NCI-H82 (cell line): ENCODE data around the gene CFC1.
"Not testable (repeated sequence)": the region's sequence is repeated elsewhere in the genome, so short reads cannot be mapped to it uniquely, and the experiment has no call there.

Source experiments
- DNase-seq: peaks from one replicate; lab custom pipeline; 2025; lab: John Stamatoyannopoulos, UW

Gene CFC1

DNA sequence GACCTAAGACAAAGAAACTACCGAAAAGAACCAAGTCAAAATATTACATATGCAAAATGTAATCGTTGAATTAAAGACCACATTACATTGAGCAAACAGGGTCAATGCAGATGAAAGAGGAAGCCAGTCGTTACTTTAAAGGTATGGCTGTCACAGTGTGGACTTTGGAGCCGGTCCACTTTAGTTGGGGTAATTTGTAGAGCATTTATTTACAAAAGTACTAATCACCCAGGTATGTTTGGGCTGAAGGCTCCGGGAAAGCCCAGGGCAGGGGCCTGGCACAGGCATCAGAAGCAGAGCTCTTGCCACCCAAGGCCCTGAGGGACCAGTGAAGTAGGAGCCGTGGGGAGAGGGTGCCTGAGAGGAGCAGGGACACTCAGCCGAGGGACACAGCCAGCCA lies 15.8 kb downstream of the CFC1 start:
- DNase-seq = not testable (repeated sequence)

DNA sequence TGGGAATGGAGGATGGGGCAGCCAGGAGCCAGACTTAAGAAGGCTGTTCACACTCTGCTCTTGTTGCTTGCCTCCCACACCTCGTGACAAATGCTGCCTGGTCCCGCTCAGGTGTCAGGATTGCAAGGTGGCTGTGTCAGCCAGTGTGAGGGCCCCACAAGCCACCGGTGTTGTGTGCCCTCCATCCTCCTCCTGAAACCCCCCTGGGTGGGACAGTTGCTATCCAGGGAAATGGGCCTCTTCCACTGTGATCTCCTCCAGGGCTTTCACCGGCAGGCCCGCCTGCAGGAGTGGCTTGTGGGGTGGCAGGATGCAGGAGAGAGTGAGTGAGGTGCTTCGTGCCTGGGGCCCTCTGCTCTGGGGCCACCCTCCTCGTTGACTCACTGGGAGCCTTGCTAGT lies 16.4 kb downstream of the CFC1 start:
- DNase-seq = not testable (repeated sequence)

DNA sequence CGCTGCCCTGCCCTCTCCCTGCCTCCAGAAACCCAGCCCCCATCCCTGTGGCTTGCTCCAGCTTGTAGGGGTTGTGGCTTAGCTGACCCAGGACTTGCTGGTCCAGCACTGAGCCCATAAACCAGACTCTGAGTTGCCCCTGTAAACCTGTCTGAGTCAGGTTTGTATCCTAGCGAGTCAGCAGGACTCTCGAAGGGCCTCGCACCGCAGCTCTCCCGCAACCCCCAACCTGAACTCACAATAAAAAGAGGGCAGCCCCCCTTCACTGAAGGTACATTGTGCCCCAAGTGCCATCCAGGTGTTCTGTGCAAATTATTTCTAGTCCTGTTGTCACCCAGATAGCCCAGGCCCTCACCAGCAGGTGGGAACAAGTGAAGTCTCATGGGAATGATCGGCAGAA lies 17.9 kb downstream of the CFC1 start:
- not testable (repeated sequence) for DNase-seq

DNA sequence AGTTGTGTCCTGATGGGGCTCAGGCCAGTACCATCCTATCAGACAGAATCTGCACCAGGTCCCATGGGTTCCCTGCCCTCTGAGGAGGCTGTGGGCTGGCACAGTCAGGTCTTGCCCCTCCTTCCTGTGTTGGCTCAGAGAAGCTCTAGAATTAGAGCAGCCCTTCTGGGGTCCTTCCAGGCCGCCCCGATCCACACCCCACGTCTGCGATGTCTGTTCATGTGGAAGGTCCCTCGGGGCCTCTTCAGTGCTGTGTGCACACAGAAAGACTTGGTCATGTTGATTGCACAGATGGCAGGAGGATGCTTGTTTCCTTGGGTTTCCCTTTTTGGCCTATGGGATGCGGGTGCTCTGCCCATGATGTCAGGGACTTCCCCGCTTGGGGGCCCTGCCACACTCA lies 20.3 kb downstream of the CFC1 start:
- not testable (repeated sequence) for DNase-seq

DNA sequence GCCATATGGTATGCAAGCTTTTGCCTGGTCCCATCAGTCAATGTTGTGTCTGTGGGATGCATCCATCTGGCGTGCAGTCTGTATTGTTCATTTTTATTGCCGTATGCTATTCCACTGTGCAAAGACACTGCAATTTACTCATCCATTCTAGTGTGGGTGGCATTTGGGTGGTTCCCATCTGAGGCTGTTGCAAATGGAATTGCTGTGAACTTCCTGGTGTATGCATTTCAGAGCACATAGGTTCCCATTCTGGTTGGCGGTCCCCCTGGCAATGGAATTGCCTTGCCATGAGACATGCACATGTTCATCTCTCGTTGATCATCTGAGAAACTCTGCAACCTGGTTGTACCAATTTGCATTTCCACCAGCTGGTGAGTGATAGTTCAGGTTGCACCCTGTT lies 21.8 kb downstream of the CFC1 start:
- not testable (repeated sequence) for DNase-seq

DNA sequence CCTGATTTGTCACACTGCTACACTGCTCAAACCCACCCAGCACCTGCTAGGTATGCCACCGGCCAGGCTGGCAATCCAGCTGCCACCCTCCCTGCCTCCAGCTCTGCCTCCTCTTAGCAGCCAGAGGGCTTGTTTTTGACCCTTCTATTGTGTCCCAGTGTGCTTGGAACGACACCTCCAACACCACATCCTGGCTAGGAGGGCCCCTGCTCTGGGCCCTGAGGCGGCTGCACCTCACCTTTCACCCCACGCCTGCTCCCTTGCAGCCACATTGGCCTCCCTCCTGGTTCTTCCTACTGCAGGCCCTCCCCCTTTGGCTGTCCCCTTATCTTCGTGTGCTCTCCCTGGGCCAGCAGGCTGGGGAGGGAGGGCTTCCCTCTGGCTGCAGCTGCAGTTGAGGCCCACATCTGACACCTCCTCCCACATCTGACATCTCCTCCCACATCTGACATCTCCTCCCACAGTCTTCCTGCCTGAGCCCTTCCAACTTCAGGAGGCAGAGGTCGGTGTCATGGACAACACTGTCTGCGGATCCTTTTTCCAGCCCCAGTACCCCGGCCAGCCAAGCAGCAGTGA lies 23.1 kb downstream of the CFC1 start:
- not testable (repeated sequence) for DNase-seq

DNA sequence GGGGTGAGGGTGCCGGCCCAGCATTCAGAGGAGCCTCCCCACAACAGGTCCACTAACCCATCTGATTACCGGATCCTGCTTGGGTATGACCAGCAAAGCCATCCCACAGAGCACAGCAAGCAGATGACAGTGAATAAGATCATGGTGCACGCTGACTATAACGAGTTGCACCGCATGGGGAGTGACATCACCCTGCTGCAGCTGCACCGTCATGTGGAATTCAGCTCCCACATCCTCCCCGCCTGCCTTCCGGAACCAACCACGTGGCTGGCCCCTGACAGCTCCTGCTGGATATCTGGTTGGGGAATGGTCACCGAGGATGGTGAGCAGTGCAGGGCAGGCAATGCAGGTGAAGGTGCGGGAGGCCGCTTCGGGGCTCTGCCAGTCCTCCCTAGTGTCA lies 25.1 kb downstream of the CFC1 start:
- DNase-seq = not testable (repeated sequence)

DNA sequence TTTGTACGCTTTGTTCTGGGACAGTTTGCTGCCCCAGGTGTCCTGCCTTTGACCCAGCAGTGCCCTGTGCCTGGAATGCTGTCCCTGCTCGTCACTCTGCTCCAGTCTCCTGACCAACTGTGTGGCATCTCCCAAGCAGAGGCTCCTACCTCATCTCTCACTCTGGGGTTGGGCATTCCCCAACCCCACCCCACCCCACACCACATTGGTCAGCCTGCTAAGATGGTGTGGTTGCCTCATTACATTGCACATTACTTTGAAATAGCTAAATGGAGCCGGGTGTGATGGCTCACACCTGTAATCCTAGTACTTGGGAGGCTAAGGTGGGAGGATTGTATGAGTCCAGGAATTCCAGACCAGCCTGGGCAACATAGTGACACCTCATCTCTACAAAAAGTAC lies 27.4 kb downstream of the CFC1 start:
- DNase-seq = not testable (repeated sequence)

DNA sequence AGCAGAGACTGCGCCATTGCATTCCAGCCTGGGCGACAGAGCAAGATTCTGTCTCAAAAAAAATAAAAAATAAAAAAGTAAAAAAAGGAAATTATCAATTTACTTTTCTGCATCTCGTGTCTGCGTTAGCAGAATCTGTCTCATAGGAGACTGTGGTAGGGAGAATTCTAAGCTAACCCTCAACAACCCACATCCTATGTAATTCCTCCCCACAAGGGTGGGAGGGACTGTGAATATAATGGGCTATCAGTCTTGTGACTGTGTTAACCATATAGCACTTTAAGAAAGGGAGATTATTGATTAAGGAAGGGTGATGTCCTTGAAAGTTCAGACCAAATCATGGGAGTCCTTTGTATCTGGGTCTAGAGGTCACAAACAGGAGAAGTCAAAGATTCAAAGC lies 33.2 kb downstream of the CFC1 start:
- DNase-seq = not testable (repeated sequence)

DNA sequence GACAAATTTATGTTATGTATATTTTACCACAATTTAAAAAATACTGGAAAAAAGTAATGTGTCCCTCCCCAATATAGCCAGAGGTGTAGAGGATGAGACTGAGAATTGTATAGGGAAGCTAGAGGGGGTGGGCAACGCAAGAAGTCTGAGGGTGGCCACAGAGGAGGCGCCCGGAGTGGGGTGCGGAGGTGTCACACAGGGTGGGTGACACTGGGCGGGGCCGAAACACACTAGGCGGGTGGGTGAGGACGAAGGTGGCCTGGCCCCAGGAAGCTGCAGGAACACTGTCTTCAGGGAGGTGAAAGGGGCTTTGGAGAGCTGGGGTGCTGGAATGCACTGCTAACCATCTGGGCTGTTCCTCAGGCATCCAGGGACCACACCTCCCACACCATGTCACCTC lies 42.9 kb downstream of the CFC1 start:
- DNase-seq = not testable (repeated sequence)

DNA sequence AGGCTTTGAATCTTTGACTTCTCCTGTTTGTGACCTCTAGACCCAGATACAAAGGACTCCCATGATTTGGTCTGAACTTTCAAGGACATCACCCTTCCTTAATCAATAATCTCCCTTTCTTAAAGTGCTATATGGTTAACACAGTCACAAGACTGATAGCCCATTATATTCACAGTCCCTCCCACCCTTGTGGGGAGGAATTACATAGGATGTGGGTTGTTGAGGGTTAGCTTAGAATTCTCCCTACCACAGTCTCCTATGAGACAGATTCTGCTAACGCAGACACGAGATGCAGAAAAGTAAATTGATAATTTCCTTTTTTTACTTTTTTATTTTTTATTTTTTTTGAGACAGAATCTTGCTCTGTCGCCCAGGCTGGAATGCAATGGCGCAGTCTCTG lies 45.2 kb downstream of the CFC1 start:
- DNase-seq = not testable (repeated sequence)

DNA sequence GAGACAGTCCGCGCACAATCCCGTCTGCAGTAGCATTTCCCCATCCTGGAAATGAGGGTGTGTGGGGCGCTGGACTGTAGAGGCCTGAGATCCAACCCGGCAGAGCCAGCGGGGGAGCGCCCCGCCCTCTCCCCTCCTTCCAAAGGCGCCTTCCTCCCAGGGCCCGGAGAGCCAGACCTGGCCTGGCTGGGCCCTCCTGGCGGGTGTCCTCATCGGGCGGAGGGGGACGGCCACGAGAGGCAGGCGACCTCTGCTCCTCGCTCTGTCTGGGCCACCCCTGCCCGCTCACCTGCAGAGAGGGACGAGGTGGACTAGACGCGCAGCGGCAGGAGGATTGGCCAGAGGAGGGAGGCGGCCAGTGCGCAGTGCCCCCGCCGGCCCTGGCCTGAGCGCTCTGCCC lies 49.9 kb downstream of the CFC1 start:
- not testable (repeated sequence) for DNase-seq

DNA sequence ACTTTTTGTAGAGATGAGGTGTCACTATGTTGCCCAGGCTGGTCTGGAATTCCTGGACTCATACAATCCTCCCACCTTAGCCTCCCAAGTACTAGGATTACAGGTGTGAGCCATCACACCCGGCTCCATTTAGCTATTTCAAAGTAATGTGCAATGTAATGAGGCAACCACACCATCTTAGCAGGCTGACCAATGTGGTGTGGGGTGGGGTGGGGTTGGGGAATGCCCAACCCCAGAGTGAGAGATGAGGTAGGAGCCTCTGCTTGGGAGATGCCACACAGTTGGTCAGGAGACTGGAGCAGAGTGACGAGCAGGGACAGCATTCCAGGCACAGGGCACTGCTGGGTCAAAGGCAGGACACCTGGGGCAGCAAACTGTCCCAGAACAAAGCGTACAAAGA lies 51.0 kb downstream of the CFC1 start:
- DNase-seq = not testable (repeated sequence)

DNA sequence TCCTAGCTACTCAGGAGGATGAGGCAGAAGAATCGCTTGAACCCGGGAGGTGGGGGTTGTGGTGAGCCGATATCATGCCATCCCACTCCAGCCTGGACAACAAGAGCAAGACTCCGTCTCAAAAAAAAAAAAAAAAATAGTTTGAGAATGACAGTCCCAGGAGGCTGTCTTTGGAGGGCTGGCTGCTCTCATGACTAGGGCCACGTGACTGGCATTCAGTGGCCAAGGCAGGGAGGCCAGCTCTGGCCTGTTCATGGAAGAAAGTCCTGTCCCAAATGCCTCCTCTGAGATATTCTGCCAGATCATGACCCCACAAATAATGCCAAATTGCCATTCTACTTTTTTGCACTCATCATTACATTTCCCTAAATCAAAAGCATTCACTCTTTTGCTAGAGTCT lies 54.4 kb downstream of the CFC1 start:
- DNase-seq = not testable (repeated sequence)

DNA sequence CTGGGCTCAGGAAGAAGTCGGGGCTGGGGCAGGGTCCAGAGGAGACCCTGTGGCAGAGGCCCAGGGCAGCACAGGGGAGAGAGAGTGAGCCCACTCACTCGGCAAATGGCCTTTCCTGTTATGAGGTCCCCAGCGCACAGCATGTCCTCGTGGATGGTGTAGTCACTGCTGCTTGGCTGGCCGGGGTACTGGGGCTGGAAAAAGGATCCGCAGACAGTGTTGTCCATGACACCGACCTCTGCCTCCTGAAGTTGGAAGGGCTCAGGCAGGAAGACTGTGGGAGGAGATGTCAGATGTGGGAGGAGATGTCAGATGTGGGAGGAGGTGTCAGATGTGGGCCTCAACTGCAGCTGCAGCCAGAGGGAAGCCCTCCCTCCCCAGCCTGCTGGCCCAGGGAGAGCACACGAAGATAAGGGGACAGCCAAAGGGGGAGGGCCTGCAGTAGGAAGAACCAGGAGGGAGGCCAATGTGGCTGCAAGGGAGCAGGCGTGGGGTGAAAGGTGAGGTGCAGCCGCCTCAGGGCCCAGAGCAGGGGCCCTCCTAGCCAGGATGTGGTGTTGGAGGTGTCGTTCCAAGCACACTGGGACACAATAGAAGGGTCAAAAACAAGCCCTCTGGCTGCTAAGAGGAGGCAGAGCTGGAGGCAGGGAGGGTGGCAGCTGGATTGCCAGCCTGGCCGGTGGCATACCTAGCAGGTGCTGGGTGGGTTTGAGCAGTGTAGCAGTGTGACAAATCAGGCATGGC lies 55.4 kb downstream of the CFC1 start:
- not testable (repeated sequence) for DNase-seq

DNA sequence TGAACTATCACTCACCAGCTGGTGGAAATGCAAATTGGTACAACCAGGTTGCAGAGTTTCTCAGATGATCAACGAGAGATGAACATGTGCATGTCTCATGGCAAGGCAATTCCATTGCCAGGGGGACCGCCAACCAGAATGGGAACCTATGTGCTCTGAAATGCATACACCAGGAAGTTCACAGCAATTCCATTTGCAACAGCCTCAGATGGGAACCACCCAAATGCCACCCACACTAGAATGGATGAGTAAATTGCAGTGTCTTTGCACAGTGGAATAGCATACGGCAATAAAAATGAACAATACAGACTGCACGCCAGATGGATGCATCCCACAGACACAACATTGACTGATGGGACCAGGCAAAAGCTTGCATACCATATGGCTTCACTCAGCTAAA lies 56.6 kb downstream of the CFC1 start:
- not testable (repeated sequence) for DNase-seq
